GM21447 (cell line): ENCODE measurements around the gene DOCK9.

Experiments
- ATAC-seq: cut with Tn5 transposase; IDR thresholded peaks from one replicate; pipeline ENCODE4 v1.9.1; 2021; ENCODE audit not compliant: unreplicated experiment

The DOCK9 gene

GRCh38 chr13:98978280-98978679 is 416 bp upstream of the DOCK9 start:
- no peak for ATAC-seq

- no peak for ATAC-seq
These were observed 923 bp downstream of the DOCK9 start for GRCh38 chr13:98976941-98977340.

- ATAC-seq: no peak
These were observed 1.5 kb downstream of the DOCK9 start for GRCh38 chr13:98976338-98976737.

GRCh38 chr13:98975822-98976261 is 2.0 kb downstream of the DOCK9 start:
- no peak for ATAC-seq

DNA sequence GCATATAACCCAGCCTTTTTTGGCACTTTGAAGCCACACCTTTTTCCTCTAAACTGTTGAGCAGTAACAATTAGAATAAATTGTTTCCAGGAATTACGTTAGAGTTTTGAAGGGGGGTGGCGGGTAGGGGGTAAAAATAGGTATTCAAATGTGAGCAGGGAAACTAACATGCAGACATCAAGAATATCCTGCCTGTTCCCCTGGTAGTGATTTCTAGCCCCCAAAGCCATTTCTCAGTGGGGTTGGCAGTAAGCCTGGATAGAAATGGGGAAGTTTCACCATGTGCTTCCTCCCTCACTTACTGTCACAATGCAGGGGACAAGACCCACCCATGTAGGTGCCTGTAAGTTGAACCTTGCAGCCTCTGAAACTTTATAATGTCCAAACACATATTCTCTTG is 3.8 kb downstream of the DOCK9 start:
- ATAC-seq: no peak

- no peak for ATAC-seq
These were observed 5.2 kb downstream of the DOCK9 start for GRCh38 chr13:98972627-98973026.

DNA sequence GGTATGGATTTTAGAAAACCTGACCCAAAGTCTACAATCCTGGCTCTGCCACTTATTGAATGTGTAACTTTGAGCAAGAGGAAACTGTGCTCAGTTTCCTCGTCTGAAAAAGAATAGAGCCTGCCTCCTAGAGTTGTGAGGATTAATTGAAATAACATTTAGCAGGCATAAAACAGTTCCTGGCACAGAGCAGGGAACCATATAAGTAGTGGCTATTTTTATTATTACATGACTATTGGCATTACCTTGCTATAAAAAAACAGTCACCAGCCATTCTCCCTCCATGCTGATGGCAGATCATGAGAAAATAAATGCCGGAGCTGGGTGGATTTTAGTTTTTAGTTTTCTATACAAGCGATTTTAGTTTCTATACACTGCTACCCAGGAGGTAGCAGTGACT is 5.8 kb downstream of the DOCK9 start:
- no peak for ATAC-seq

- ATAC-seq: no peak
These were observed 7.5 kb downstream of the DOCK9 start for GRCh38 chr13:98970330-98970729.

DNA sequence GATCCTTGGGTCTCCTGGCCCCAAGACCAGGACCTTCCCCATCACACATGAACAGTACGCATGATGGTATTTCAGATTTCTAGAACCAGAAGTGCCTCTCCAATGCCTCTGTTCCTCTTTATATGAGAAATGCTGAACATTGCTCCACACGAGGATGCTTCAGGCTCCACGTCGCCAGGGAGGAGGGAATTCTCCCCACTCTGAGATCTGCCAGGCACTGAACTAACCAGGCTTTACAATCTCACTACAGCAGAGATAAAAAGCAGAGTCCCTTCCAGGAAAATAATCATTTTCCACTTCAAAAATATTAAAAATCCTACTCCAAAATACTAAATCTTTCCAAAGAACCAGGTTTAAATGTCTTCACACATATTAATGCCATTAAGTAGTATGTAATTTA is 10.4 kb downstream of the DOCK9 start:
- no peak for ATAC-seq

DNA sequence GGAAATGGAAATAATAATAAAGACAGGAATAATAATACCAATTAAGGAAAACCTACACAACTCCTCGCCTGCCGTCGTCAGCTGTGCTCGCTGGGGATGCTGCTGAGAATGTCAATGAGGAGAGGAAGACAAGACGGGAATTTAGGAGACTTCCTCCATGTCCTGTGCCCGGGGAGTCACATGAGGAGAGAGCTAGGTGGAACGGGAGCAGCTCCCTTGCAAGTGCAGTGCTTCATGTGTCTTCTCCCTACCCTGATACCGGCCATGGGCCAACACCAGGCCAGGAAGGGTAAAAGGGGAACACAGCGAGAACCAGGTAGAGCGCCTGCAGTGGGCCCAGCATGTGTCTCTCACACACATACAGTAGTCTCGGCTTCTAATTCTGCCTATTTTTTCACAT is 11.8 kb downstream of the DOCK9 start:
- ATAC-seq: no peak

- ATAC-seq: no peak
These were observed 12.5 kb downstream of the DOCK9 start for GRCh38 chr13:98965325-98965724.

DNA sequence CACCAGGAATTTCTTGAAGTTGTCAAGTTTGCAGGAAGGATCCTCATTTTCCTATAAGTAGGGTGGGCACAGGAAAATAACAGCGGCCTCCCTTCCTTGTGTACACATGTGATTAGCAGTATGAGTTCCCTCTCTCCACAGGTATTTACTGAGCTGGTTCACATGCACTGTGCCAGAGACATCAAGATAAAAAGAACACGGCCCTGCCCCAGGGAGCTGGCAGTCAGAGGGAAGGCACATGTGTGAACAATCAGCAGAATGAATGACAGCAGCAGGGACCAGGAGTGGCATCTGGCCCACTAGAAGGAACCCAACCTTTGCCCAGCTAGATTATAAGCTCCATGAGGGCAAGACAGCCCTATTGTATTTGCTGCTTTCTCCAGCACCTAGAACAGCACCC is 13.9 kb downstream of the DOCK9 start:
- ATAC-seq: no peak

DNA sequence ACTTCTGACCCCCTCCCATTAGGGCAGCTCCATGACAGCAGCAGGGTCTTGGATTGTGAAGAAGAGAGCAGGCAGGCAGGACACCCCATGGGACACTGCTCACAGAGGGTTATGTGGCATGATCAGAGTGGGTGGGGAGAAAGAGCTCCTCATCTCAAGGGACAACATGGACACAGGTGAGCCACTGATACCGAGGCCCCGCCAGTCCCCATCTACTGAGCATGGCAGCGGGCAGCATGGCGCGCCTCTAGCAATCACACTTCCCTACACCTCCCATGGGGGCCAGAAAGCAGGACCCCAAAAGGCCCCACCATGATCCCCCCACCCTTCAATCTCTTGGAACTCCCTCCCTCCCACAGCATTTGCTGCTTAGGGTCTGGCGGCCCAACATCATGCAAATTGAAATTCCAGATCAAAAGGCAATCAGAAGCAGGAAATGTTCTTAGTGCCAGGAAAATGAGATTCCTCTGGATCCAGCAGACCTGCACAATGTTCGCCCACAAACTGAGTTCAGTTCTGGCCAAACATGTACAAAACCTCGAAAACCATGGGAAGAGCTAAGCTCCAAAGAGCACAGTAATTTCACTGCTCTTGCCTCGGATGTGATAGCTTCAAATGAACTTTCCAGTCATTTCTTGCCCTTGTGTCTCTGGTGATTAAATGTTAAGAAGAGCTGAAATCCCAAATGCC is 14.8 kb downstream of the DOCK9 start:
- ATAC-seq: no peak

DNA sequence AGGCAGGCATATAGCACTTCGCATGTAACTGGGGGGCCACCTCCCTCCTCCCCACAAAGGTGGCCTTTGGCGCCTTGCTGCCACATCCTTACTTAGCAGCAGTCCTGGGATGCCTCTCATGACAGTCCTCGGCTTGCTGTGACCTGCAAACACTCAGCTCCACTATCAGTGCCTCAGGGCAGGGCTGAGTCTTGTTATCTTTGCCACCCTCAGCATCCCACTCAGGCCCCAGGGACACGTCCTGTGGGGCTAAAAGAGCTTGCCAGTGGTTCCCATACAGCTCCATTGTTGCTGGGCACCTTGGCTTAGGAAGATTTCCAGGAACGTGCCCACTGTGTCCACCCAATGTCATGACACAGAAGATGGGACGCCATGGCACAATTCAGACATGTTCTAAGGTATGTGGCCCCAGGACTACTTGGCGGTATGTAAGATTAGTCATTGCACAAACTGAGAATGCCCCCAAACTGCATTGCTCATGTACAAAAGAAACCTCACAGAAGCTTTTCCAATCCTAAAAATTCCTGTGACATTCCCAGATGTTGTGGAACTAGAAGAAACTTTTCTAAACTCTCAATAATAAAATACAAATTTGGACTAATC is 16.3 kb downstream of the DOCK9 start:
- ATAC-seq: no peak

DNA sequence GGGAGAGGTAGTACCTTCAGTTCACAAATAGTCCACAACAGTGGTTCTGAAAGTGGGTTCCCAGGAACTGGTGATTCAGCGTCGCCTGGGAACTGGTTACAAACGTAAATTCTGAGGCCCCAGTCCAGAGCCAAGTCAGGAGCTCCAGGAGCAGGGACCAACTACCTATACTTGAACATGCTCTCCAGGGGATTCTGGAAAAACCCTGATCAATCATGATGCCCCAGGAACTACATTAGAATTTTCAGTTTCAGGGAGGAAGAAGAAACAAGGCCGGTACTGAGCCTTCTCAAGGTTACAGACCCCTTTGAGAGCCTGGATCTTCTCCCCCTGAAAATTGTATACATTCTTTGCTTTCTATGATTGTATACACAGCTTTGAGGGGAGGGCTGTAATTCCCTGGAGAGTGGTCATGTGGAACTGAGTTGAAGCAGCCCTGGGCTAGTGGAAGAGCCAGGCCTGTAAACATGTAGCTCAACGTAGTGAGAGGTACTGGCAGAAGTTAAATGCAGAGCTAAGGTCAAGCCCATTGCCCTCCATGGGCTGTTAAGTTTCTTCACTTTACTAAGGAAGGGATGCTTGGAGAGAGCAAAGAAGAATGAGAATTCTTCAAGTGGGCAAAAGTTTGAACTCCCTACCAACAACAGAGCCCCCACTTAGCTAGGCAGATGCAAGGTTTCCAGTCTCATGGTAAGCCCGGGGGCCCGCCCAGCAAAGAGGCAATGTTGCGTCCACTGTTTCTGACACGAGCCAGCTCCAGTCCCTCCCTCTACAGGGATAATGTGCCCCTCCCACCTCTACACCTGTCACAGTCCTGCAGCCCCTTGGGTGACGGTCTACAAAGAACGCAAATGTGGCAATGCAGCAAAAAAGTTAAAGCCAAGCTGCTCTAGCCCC is 17.0 kb downstream of the DOCK9 start:
- ATAC-seq: no peak

DNA sequence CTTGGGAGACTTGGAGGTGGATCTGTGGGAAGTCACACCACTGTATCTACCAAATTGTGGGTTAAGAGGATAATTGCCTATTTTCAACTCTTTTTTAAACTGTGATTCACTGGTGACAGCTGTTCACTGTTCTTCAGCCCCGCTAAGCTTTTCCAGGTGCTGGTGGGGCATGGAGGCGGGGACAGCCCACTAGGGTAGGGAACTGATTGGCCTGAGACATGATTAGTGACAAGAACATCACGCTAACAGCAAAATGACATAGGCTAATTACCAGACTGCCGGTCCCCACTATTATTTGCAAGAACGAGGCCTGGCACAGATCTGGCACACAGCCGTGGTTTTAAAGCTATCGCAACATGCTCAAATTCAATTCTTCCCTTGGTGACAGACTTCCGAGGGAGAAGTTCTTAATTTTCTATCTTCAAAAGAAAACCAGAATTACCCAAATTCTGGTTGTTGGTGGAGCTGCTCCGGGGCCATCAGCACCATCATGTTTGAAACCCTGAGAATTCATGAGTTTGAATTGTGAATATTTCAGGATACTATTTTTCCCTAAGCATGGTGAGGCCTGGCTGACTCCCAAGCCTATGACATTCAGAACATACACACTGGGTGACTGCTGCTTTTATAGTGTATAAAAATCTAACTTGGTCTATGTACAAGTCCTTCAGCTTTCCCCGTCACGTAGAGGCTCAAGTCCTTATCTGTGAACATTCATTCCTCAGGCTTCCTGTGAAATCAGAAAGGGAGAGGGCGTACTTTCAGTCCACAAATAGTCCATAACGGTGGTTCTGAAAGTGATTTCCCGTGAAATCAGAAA is 17.9 kb downstream of the DOCK9 start:
- ATAC-seq: no peak

DNA sequence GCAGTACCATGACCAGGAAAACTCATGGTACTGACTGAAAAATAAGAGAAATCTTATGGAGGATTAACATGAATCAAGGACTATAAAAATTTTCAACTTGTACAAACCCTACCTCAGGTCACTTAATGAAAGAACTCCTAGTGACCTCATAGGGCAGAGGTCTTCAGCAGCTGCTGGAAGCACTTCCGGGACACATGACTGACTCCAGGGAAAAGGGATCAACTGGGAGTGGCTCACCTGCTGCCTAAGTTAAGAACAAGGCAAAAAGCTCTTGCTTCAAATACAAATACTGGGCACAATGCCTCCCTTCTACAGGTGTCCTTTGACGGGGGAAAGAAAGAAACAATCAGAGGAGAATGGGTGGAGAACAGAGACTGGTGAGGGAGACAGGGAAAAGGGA is 18.6 kb downstream of the DOCK9 start:
- no peak for ATAC-seq

DNA sequence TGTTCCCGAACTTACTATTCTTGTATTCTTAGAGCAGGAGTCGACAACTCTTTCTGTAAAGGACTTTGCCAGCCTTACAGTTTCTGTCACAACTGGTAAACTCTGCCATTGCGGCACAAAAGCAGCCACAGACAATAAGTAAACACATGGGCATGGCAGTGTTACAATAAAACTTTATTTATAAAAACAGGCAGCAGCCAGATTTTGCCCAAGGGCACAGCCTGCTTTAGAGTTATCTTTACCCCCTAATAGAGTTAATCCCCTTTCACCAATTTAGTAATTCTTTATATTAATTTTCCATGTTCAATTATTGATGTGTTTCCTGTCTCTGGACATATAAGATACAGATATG is 19.4 kb downstream of the DOCK9 start:
- ATAC-seq: no peak

DNA sequence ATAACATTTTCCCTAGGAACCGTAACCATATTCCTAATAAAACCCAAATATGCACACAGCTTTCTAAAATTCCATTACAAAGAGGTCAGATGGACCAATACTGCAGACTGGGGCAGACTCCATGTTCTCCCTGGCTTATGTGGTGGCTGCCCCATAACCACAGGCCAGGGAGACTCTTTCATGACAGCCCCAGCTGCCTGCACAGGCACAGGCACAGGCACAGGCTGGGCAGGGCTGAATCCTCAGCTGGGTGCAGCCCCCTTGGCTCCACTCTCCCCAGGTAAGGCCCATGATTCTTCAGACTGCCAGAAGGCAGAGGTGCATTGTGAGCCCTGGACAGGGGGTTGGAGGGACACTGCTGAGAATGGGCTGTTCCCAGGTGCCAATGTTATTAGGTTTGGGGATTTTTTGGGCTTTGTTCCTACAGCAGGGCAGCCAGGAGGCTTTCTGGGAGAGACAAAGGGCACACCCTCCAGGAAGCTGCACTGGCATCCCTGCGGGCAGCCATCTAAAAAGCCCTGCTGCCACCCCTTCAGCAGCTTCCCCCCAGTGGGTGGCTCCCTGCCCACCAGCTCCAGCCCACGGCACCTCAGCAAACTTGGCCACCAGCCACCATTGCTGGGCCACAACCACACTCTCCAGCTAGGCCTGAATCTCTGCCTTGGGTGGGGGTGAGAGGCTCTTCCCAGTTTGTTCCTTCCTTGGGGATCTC is 20.0 kb downstream of the DOCK9 start:
- no peak for ATAC-seq

DNA sequence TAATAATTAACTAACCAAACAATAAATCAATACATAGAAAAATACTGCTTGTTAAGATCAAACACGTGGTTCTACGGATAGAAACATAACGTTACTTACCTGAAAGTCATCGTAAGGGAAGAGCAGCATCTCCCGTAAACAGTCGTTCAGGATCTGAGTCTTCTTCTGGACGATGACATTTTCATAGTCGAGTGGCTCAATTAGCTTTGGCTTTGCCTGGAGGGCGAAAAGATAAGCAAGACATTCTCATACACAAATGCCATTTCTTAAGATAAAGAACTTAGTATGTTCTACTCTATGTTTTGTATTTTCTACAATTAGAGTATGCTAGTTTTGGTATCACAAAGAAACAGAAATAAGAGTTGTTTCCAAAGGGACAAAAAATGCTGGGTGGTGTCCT is 22.5 kb downstream of the DOCK9 start:
- ATAC-seq: no peak

DNA sequence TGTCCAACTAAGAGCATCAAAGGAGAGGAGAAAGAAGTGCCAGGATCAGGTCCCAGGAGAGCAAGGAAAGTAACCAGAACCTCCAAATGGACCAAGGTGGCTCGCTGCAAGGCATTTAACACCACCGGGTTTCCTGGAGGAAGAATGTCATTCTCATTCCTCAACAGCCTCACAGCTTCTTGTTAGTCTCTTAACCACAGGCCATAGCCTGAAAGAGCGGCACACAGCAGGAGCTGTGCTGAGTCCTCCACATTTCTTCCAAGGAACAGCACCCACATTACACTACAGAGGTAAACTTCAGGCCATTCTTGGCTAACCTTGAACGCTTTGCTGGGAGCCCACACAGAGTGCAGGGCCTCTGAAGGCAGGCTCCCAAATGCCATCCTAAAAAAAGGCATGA is 23.6 kb downstream of the DOCK9 start:
- ATAC-seq: no peak
